Measurements from ENCODE around the gene PEAK1. TPM values are rescaled to one million over a fixed set of nuclear protein-coding genes. Genes with fewer than 3 reads are reported as not detected.

Gene PEAK1
- total RNA-seq, 2 experiments from 2014 or later: 6.0 to 10.8 TPM

GRCh38 chr15:77295446-77295845, 124.5 kb downstream of the PEAK1 start:
- CTCF ChIA-PET (ENCODE audit: unreplicated experiment): no interaction called here
- POLR2A ChIA-PET: interaction anchor here (1.1 kb wide), 2 partner anchors 12 to 15 kb away, joined by 3 to 5 read pairs; no protein-coding TSS in a partner anchor

GRCh38 chr15:77292969-77293558, 126.8 kb downstream of the PEAK1 start:
- no peaks in the 10 kb centered on the region for H3K9me2 ChIP-seq (ENCODE audit: insufficient read depth, low read length)
- H3K27ac ChIP-seq (ENCODE audit: low read depth, low read length, poor library complexity, severe bottlenecking): no peak overlapping the region
- no peaks in the 10 kb centered on the region for H3K4me1 ChIP-seq (ENCODE audit: insufficient read depth, low read length, poor library complexity, severe bottlenecking)
- intact Hi-C loops (cut with micrococcal nuclease; ENCODE audit: unreplicated experiment): loop anchor here (10.0 kb wide), 1 partner anchor 418 kb away; no protein-coding TSS in a partner anchor
- H3K36me3 ChIP-seq (ENCODE audit: insufficient read depth, low read length): no peaks in the 10 kb centered on the region
- H3K9me3 ChIP-seq (ENCODE audit: low read length): no peaks in the 10 kb centered on the region
- no TSS peak for BruUV-seq (replicated peaks)
- TF ChIP-seq CTCF (conservative IDR thresholded peaks at IDR 0.05; ENCODE audit: low read length) (no peak), EZH2phosphoT487 (IDR thresholded peaks at IDR 0.05; ENCODE audit: borderline replicate concordance, low read depth, low read length) (no peak)
- no peak overlapping the region for H3K4me2 ChIP-seq (ENCODE audit: low read length)
- DNase-seq (ENCODE audit: low spot score): no peak
- POLR2A ChIA-PET: interaction anchor here (0.6 kb wide), 1 partner anchor 1675 kb away, joined by 3 read pairs; no protein-coding TSS in a partner anchor
- H3K79me2 ChIP-seq (ENCODE audit: insufficient read depth, low read depth, low read length): no peaks in the 10 kb centered on the region
- H3K4me3 ChIP-seq (ENCODE audit: low read depth, low read length, poor library complexity, severe bottlenecking): no peak overlapping the region
- CTCF ChIA-PET (ENCODE audit: unreplicated experiment): no interaction called here
- no peaks in the 10 kb centered on the region for H4K20me1 ChIP-seq (ENCODE audit: insufficient read depth, low read length)
- no peak overlapping the region for H2AFZ ChIP-seq (ENCODE audit: low read length)

More at GRCh38 chr15:77295446-77295845, 124.5 kb downstream of the PEAK1 start:
- Histone ChIP-seq H3K79me2 (ENCODE audit: insufficient read depth, low read depth, low read length) (no peaks in the 10 kb centered on the region), H3K9me2 (ENCODE audit: insufficient read depth, low read length) (no peaks in the 10 kb centered on the region), H3K4me3 (ENCODE audit: low read depth, low read length, poor library complexity, severe bottlenecking) (no peak overlapping the region), H3K9me3 (ENCODE audit: low read length) (no peaks in the 10 kb centered on the region), H2AFZ (ENCODE audit: low read length) (no peak overlapping the region), H3K4me1 (ENCODE audit: insufficient read depth, low read length, poor library complexity, severe bottlenecking) (no peaks in the 10 kb centered on the region), H3K27ac (ENCODE audit: low read depth, low read length, poor library complexity, severe bottlenecking) (no peak overlapping the region), H4K20me1 (ENCODE audit: insufficient read depth, low read length) (no peaks in the 10 kb centered on the region), H3K36me3 (ENCODE audit: insufficient read depth, low read length) (no peaks in the 10 kb centered on the region), H3K4me2 (ENCODE audit: low read length) (no peak overlapping the region)
- intact Hi-C loops (cut with micrococcal nuclease; ENCODE audit: unreplicated experiment): loop anchor here (10.0 kb wide), 1 partner anchor 421 kb away; no protein-coding TSS in a partner anchor
- no TSS peak for BruUV-seq (replicated peaks)
- TF ChIP-seq CTCF (conservative IDR thresholded peaks at IDR 0.05; ENCODE audit: low read length): no peak
- TF ChIP-seq EZH2phosphoT487 (IDR thresholded peaks at IDR 0.05; ENCODE audit: borderline replicate concordance, low read depth, low read length): no peak
- DNase-seq (ENCODE audit: low spot score): no peak

GRCh38 chr15:77291107-77291506, 128.8 kb downstream of the PEAK1 start:
- DNase-seq (ENCODE audit: low spot score): no peak
- H3K4me1 ChIP-seq (ENCODE audit: insufficient read depth, low read length, poor library complexity, severe bottlenecking): no peaks in the 10 kb centered on the region
- H3K36me3 ChIP-seq (ENCODE audit: insufficient read depth, low read length): no peaks in the 10 kb centered on the region
- H2AFZ ChIP-seq (ENCODE audit: low read length): no peak overlapping the region
- no peak for TF ChIP-seq EZH2phosphoT487 (IDR thresholded peaks at IDR 0.05; ENCODE audit: borderline replicate concordance, low read depth, low read length)
- no peak for TF ChIP-seq CTCF (conservative IDR thresholded peaks at IDR 0.05; ENCODE audit: low read length)
- CTCF ChIA-PET (ENCODE audit: unreplicated experiment): no interaction called here
- intact Hi-C loops (cut with micrococcal nuclease; ENCODE audit: unreplicated experiment): loop anchor here (10.0 kb wide), 1 partner anchor 416 kb away; no protein-coding TSS in a partner anchor
- POLR2A ChIA-PET: no interaction called here
- H3K4me3 ChIP-seq (ENCODE audit: low read depth, low read length, poor library complexity, severe bottlenecking): no peak overlapping the region
- no peaks in the 10 kb centered on the region for H3K79me2 ChIP-seq (ENCODE audit: insufficient read depth, low read depth, low read length)
- H3K4me2 ChIP-seq (ENCODE audit: low read length): no peak overlapping the region
- H3K9me3 ChIP-seq (ENCODE audit: low read length): no peaks in the 10 kb centered on the region
- H3K9me2 ChIP-seq (ENCODE audit: insufficient read depth, low read length): no peaks in the 10 kb centered on the region
- H3K27ac ChIP-seq (ENCODE audit: low read depth, low read length, poor library complexity, severe bottlenecking): no peak overlapping the region
- no peaks in the 10 kb centered on the region for H4K20me1 ChIP-seq (ENCODE audit: insufficient read depth, low read length)
- no TSS peak for BruUV-seq (replicated peaks)

All from OCI-LY7 (cell line).